ENCODE results near the gene RFPL4A.
"Not testable (repeated sequence)": the region's sequence is repeated elsewhere in the genome, so short reads cannot be mapped to it uniquely, and the experiment has no call there.

Gene RFPL4A

DNA sequence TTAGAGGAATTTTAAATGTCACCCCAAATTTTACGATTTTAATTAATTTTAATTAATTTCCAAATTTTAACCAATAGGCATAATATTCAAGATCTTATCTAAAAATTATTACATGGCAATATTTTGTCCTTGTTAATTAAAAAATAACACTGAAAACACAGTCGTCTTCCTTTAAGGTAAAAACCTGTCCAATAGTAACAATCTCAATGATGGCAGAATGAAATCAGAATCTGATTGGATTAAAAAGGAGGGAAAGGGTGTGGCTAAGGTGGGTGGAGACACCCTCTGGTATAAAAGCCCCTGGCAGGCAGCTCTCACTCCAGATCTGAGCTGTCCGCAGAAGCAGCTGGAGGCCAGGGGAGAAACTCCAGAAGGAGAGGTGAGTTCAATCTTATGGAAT, at the start of gene RFPL4A:
RFPL4A (plus strand) TSS at position 301 of the 400 bp plus-strand sequence. CDS start 2,704 bp downstream, outside the sequence.
- DNase-seq = not testable (repeated sequence)

DNA sequence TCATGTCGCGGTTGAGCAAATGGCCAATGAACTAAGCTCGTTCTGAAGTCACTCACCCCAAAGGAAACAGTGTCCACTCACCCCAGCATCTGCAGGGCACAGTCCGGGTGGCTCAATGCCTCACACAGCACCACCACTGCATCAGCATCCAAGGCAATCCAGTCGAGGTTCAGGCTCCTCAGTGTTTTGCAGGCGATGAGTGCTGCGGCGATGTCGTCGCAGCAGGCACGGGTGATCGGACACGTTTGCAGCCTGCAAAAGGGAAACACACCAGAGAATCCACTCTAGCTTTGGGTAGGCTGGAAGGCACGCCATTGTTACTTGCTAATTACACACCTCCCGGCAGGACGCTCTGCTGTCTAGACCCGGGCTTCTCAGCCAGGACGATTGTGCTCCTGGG, 47.2 kb upstream of the RFPL4A start:
- DNase-seq = no peak

DNA sequence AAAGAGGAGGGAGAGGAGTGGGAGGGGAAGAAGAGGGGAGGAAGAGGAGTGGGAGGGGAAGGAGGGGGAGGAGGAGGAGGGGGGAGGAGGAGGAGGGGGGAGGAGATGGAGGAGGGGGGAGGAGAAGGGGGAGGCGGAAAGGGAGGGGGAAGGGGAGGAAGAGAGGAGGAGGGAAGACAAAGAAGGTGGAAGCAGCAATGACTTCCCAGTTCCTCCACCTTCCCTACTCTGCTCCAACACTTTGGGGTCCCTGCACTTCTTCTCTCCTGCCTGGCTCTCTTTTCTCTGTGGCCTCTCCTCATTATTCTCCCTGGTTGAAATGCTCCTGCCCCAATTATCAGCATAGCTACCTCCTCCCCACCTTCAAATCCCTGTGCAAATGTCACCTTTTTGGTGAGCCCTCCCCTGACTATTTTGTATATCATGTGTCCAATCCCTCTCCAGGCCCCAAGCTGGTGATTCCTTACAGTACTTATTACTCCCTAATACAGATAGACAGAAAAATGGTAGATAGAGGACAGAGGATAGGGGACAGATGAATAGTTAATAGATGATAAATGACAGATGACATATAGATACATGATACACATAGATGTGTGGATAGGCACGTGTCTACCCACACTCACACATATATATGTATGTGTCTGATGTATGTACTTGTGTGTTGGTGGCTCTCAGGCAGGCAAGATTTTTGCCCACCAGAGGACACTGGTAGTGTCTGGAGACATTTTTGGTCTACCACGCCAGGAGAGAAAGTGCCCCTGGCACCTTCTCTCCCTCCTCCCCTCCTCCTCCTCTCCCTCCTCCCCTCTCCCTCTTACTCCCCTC, 45.9 kb upstream of the RFPL4A start:
- no peak for DNase-seq

DNA sequence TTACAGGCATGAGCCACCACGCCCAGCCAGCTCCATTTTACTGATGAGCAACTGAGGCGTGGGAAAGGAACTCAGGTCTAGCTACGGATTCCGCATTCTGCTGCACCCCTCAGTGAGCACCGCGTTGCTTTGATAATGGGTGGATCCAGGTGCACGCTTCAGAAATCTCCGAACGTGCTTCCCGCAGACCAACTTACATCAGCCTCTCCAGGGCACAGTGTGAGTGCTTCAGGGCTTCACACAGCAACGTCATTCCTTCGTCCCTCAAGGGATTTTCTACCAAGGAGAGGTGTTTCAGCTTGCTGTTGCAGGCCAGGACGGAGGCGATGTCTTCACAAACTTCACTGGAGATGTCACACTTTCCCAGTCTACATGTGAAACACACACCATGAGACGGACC, 42.4 kb upstream of the RFPL4A start:
- no peak for DNase-seq

DNA sequence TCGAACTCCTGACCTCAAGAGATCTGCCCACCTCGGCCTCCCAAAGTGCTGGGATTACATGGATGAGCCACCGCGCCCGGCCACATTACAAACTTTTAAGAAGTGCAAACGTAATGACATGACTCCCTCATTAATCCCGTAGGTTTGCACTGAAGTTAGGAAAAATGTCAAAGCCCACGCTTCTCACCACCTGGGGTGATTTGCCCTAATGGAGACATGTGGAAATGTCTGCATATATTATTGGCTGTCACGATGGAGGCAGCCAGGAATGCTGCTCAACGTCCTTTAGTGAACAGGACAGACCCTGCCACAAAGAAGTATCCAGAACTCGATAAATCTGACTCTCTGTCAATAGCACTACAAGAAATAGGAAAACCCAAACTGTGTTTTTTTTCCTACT, 41.6 kb upstream of the RFPL4A start:
- DNase-seq = no peak

DNA sequence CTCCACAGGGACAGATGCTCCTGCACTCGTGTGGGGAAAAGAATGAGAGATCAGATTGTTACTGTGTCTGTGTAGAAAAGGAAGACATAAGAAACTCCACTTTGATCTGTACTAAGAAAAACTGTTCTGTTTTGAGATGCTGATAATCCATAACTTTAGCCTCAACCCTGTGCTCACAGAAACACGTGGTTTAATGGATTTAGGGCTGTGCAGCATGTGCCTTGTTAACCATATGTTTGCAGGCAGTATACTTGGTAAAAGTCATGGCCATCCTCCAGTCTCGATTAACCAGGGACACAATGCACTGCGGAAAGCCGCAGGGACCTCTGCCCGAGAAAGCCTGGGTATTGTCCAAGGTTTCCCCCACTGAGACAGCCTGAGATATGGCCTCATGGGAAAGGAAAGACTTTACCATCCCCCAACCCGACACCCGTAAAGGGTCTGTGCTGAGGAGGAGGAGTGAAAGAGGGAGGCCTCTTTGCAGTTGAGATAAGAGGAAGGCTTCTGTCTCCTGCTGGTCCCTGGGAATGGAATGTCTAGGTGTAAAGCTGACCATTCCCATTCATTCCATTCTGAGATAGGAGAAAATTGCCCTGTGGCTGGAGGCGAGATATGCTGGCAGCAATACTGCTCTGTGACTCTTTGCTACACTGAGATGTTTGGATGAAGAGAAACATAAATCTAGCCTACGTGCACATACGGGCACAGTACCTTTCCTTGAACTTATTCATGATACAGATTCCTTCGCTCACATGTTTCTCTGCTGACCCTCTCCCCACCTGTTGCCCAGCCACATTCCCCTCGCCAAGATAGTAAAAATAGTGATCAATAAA, 40.8 kb upstream of the RFPL4A start:
- not testable (repeated sequence) for DNase-seq

DNA sequence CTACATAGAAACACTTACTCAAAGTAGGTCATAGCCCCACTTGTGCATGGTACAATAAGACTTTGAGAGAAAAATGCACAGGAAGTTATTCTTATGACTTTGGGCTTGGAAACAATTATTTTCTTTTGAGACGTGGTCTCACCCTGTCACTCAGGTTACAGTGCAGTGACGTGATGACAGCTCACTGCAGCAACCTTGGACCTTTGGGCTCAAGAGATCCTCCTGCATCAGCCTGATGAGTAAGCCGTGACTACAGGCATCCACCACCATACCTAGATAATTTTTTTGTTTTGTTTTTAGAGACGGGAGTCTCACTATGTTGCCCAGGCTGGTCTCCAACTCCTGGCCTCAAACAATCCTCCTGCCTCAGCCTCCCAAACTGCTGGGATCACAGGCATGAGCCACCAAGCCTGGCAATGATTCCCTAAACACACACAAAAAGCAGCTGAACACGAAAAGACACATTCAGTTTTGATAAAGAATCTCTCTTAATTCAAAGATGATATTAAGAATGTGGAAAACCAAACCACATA, 38.6 kb upstream of the RFPL4A start:
- DNase-seq = no peak

DNA sequence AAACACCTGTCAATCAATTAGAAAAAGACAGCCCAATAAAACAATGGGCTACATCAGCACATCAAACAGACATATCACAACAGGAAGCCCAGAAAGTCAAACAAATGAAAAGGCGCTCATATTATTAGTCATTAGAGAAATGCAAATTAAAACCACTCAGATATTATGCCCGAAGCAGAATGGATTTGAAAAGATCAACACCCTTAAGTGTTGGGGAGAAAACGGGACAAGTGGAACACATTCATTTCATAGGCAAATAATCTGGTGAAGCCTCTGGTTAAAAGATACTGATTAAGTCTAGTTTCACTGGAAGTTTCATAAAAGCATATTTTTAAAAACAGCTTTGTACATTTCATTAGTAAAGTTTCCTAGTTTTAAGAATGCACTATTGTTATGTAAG, 38.1 kb upstream of the RFPL4A start:
- no peak for DNase-seq

DNA sequence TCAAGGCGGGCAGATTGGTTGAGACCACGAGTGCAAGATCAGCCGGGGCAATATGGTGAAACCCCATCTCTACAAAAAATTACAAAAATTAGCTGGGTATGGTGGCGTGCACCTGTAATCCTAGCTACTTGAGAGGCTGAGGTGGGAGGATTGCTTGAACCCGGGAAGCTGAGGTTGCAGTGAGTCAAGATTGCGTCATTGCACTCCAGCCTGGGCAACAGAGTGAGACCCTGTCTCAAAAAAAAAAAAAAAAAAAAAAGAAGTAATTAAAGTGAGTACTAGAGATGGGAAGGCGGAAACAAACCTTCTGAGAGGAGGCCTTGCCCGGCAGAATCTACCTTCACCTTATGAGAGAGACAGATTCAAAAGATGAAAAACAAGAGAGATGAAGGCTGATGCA, 35.4 kb upstream of the RFPL4A start:
- no peak for DNase-seq

DNA sequence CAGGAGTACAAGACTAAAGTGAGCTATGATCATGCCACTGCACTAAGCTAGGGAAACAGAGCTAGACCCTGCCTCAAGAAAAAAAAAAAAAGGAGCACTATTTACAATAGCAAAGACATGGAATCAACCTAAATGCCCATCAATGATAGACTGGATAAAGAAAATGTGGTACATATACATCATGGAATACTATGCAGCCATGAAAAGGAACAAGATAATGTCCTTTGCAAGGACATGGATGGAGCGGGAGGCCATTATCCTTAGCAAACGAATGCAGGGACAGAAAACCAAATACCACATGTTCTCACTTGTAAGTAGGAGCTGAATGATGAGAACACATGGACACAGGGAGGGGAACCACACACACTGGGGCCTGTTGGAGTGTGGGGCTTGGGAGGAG, 28.5 kb upstream of the RFPL4A start:
- not testable (repeated sequence) for DNase-seq

DNA sequence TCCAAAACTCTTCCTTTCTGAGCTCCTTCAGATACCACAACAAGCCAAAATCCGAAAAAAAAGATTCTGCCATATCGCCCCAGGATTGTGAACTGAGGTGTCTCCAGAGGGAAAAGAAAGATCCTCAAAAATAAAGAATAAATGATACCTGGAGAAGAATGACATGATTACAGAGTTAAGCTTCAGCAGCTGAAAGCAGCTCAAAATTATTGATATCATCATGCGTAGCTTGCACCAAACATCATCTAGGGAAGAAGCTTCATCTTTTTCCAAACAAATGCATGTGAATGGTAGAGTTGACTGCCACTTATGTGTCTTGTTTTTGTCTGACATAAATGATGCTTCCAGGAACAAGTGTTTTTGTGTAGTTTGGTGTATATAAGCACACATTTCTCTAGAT, 20.6 kb upstream of the RFPL4A start, which contains the start of gene NLRP9:
NLRP9 (minus strand) TSS at position 101 of the 400 bp plus-strand sequence; CDS start at position 73, 28 bp downstream.
- DNase-seq = no peak

DNA sequence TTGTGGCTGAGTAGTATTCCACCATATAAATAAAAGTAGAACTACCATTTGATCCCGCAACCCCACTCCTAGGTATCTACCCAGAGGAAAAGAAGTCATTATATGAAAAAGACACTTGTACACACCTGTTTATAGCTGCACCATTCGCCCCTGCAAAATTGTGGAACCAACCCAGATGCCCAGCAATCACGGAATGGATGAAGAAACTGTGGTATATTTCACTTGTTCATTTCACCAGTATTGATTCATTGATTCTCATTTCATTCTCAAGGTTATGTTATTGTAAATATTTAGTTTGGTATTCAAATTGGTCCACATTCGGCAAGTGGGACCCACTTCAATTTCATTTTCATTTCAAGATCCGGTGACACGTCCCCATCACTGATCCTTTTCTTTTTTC, 8.2 kb upstream of the RFPL4A start:
- DNase-seq = no peak

DNA sequence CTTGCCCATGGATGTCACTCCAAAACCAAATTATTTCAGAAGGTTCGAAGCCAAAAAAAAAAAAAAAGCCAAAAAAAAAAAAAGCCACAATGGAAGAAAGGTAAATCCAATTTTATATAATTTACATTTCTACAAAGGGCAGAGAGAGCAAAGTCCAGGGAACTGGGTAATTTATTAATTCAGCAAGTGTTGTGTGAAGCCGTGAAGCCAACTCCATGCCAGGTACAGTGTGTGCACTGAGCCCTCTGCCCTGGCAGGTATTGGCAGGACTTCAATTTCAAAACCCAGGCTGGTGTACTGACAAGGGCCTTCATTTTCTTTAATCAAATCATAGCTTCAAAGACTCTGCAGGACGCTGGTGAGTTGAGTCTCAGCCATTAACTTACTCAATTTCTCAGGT, 5.5 kb upstream of the RFPL4A start:
- DNase-seq = no peak

DNA sequence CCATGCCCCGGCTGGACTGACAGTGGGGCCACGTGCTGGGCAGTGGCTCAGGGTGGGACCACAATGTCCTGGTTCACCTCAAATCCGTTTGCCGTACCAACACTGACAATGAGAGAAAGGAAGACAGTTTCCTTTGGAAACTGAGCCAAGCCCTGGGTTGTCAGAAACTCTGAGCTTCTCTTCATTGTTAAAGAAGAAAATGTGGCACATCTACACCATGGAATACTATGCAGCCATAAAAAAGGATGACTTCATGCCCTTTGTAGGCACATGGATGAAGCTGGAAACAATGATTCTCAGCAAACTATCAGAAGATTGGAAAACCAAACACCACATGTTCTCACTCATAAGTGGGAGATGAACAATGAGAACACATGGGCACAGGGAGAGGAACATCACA, 2.1 kb upstream of the RFPL4A start:
- DNase-seq = not testable (repeated sequence)

DNA sequence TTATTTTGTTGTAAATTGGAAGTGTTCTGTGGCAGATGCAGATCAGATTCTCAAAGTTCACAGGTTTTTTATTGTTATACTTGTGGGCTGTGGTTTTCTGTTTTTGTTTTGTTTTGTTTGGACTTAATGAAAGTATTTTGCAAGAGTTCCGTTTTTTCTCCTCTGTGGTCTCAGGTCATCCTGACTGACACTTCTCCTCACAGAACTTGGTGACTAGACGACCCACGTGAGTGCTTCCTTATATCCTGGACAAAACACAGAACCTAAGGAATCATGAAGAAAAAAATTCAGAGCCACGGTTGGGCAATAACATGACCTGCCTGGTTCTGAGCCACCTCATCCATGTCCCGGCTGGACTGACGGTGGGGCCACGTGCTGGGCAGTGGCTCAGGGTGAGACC, 7.6 kb downstream of the RFPL4A start:
- no peak for DNase-seq

DNA sequence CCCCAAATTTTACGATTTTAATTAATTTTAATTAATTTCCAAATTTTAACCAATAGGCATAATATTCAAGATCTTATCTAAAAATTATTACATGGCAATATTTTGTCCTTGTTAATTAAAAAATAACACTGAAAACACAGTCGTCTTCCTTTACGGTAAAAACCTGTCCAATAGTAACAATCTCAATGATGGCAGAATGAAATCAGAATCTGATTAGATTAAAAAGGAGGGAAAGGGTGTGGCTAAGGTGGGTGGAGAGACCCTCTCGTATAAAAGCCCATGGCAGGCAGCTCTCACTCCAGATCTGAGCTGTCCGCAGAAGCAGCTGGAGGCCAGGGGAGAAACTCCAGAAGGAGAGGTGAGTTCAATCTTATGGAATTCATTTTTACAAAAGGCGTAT, 9.9 kb downstream of the RFPL4A start, which contains the start of gene RFPL4AL1:
RFPL4AL1 (plus strand) TSS at position 301 of the 400 bp plus-strand sequence. CDS start 2,687 bp downstream, outside the sequence.
- not testable (repeated sequence) for DNase-seq

DNA sequence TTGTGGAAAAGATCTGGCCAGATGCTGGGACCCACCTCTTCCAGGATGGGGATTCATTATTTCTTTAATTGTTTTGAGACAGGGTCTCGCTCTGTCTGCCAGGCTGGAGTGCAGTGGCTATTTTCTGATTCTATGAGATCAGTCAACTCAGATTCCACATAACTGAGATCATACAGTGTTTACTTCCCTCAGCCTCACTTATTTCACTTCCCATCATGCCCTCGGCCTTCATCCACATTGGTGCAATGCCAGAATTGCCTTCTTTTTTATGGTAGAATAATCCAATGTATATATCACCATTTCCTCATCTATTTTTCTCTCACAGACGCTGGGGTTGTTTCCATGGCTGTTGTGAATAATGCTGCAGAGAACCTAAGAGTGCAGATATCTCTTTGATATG, 10.7 kb downstream of the RFPL4A start:
- DNase-seq = not testable (repeated sequence)

DNA sequence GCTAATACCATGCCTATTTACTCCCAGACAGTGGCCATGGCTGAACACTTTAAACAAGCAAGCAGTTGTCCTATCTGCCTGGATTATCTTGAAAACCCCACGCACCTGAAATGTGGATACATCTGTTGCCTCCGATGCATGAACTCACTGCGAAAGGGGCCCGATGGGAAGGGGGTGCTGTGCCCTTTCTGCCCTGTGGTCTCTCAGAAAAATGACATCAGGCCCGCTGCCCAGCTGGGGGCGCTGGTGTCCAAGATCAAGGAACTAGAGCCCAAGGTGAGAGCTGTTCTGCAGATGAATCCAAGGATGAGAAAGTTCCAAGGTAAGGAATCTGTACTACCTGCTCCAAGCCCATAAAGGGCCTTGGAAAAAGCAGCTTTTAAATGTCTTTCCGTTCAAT, 18.6 kb downstream of the RFPL4A start:
- DNase-seq = no peak

DNA sequence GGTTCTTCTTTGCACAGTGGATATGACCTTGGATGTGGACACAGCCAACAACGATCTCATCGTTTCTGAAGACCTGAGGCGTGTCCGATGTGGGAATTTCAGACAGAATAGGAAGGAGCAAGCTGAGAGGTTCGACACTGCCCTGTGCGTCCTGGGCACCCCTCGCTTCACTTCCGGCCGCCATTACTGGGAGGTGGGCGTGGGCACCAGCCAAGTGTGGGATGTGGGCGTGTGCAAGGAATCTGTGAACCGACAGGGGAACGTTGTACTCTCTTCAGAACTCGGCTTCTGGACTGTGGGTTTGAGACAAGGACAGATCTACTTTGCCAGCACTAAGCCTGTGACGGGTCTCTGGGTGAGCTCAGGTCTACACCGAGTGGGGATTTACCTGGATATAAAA, 19.4 kb downstream of the RFPL4A start:
- no peak for DNase-seq

DNA sequence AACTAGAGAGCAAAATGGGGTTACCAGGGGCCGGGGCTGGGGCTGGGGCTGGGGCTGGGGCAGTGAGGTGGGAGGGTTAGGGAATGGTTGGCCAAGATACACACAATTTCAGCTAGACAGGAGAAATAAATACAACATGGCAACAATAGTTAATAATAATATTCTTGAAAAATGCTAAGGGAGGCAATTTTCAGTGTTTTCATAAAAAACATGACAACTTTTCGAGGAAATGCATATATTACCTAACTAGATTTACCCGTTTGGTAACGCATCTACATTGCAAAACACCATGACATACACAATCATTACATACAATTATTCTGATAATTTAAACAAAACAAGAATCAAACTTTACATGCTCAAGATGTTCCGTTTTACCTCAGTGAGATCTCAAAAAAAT, 22.2 kb downstream of the RFPL4A start:
- no peak for DNase-seq

DNA sequence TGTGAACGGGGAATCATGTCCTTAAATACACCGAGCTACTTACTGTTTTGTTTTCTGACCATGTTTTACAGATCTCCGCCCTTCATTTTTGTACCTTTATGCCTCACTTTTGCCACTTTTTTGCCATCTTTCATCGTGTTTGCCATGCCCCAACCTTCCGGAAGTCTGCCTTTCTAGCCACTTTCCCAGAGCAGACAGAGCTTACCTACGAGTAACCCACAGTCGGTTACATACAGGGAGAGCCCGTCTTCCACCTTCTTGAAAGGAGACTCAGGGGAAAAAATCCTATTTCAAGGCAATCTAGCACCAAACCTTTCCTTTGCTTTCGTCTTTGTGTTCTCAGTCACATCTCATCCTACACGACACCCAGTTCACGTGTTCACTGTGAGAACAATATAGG, 36.1 kb downstream of the RFPL4A start:
- no peak for DNase-seq

DNA sequence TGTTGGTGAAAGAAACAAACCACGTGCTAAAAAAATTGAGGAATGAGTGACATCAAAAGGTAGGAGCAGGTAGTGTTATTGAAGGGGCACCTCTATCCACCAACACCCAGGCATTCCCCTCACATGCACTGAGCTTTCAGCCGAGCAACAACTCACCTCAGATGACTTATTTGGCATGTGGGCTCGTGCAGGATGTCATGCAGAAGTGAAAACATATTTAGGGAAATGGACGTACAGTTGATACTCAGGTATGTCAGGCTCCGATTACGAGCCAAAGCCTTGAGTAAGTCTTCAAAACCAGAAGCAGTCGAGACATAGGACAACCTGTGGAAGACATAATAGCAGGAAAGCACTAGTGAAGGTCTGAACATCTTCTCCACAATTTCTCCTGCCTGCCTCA, 42.5 kb downstream of the RFPL4A start:
- no peak for DNase-seq

DNA sequence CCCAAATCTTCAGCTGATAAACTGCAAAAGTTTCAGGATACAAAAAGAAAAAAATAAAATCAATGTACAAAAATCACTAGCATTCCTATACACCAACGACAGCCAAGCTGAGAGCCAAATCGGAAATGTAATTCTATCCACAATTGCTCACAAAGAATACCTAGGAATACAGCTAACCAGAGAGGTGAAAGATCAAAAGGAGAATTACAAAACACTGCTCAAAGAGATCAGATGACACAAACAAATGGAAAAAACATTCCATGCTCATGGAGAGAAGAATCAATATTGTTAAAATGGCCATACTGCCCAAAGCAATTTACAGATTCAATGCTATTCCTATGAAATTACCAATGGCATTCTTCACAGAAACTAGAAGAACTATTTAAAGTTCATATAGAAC, 43.4 kb downstream of the RFPL4A start:
- no peak for DNase-seq
